IMR-90 (cell line): ENCODE measurements around the gene IL12RB2. TPM values are rescaled to one million over a fixed set of nuclear protein-coding genes. Genes with fewer than 3 reads are reported as not detected.

Experiments
- ATAC-seq: fragments of 200-7000 bp; cut with Tn5 transposase; 2 replicates; pipeline ENCODE4 v1.9.1; 2020; ENCODE audit warnings: low read depth, mild to moderate bottlenecking, moderate library complexity
- BruUV-seq: library from RNA; stranded (reverse); fragments of 400-500 nt; replicated peaks from 2 replicates; lab custom pipeline; 2021; lab: Mats Ljungman, UMichigan
- CTCF ChIA-PET: fragments of 300-600 bp; formaldehyde crosslinking; extraction: SDS; loops from one replicate; lab custom pipeline; 2021; ENCODE audit warnings: antibody characterized with exemption; lab: Yijun Ruan, JAX
- POLR2A ChIA-PET: fragments of 300-600 bp; sonication (Branson Sonifier 250); formaldehyde crosslinking; loops from one replicate; lab custom pipeline; 2022; ENCODE audit warnings: antibody characterized with exemption; ENCODE audit not compliant: unreplicated experiment; lab: Charles Lee
- DNase-seq: peaks from one replicate; pipeline ENCODE4 v3.0.0; 2013
- H2AFZ ChIP-seq: replicated peaks from 2 replicates; pipeline ENCODE3; 2013; ENCODE audit warnings: low read length, mild to moderate bottlenecking; ENCODE audit not compliant: poor library complexity
- H2AK5ac ChIP-seq: 2 replicates; pipeline ENCODE4 v1.6.1; 2013; ENCODE audit warnings: low read depth, low read length, inconsistent platforms
- H2AK9ac ChIP-seq: replicated peaks from 2 replicates; pipeline ENCODE3; 2013; ENCODE audit warnings: mild to moderate bottlenecking, low read depth, low read length, moderate library complexity; ENCODE audit not compliant: poor library complexity
- H2BK120ac ChIP-seq: 2 replicates; pipeline ENCODE4 v1.6.1; 2013; ENCODE audit warnings: low read depth, low read length, inconsistent platforms
- H2BK15ac ChIP-seq: 3 replicates; pipeline ENCODE4 v1.6.1; 2013; ENCODE audit warnings: low read depth, low read length, inconsistent platforms
- H2BK20ac ChIP-seq: 2 replicates; pipeline ENCODE4 v1.6.1; 2013; ENCODE audit warnings: low read depth, mild to moderate bottlenecking, inconsistent platforms, low read length, moderate library complexity
- H2BK5ac ChIP-seq: 2 replicates; pipeline ENCODE4 v1.6.1; 2013; ENCODE audit warnings: mild to moderate bottlenecking, low read depth, low read length, inconsistent platforms; ENCODE audit not compliant: poor library complexity, severe bottlenecking
- H3K14ac ChIP-seq: replicated peaks from 2 replicates; pipeline ENCODE4 v1.6.1; 2013; ENCODE audit warnings: low read depth, low read length, inconsistent platforms
- H3K18ac ChIP-seq: 2 replicates; pipeline ENCODE4 v1.6.1; 2013; ENCODE audit warnings: low read depth, low read length, control low read depth
- H3K23ac ChIP-seq: 2 replicates; pipeline ENCODE4 v1.6.1; 2013; ENCODE audit warnings: low read depth, low read length, inconsistent platforms
- H3K27ac ChIP-seq: 2 replicates; pipeline ENCODE4 v1.5.1; 2013; ENCODE audit warnings: mild to moderate bottlenecking, control low read depth, low read length; ENCODE audit not compliant: insufficient read depth
- H3K27me3 ChIP-seq: 2 replicates; pipeline ENCODE4 v1.6.1; 2013; ENCODE audit warnings: low read length; ENCODE audit not compliant: control insufficient read depth, insufficient read depth
- H3K36me3 ChIP-seq: 2 replicates; pipeline ENCODE4 v1.6.1; 2013; ENCODE audit warnings: low read length, mixed read lengths; ENCODE audit not compliant: control insufficient read depth, insufficient read depth
- H3K4ac ChIP-seq: 2 replicates; pipeline ENCODE4 v1.6.1; 2013; ENCODE audit warnings: low read depth, low read length, inconsistent platforms
- H3K4me1 ChIP-seq: 2 replicates; pipeline ENCODE4 v1.6.1; 2013; ENCODE audit warnings: low read length, mixed read lengths; ENCODE audit not compliant: control insufficient read depth, insufficient read depth
- H3K4me2 ChIP-seq: 2 replicates; pipeline ENCODE4 v1.6.1; 2013; ENCODE audit warnings: low read depth, mild to moderate bottlenecking, control low read depth, low read length, moderate library complexity
- H3K4me3 ChIP-seq: 2 replicates; pipeline ENCODE4 v1.5.1; 2013; ENCODE audit warnings: low read depth, mild to moderate bottlenecking, control low read depth, low read length, moderate library complexity; ENCODE audit not compliant: insufficient read depth
- H3K56ac ChIP-seq: 2 replicates; pipeline ENCODE4 v1.6.1; 2013; ENCODE audit warnings: low read length, inconsistent platforms; ENCODE audit not compliant: insufficient read depth; ENCODE audit errors: extremely low read depth
- H3K79me1 ChIP-seq, 2 experiments: 2 replicates each; pipeline ENCODE4 v1.6.1; 2013; ENCODE audit warnings: low read length in 2 of 2, inconsistent platforms in 1 of 2, low read depth in 1 of 2
- H3K9ac ChIP-seq: 2 replicates; pipeline ENCODE4 v1.6.1; 2013; ENCODE audit warnings: low read depth, low read length, control low read depth
- H3K9me1 ChIP-seq: 2 replicates; pipeline ENCODE4 v1.6.1; 2013; ENCODE audit warnings: low read length, inconsistent platforms; ENCODE audit not compliant: insufficient read depth
- H3K9me3 ChIP-seq: 2 replicates; pipeline ENCODE4 v1.6.1; 2013; ENCODE audit warnings: low read length; ENCODE audit not compliant: control insufficient read depth, insufficient read depth
- H4K20me1 ChIP-seq: 2 replicates; pipeline ENCODE4 v1.6.1; 2013; ENCODE audit warnings: low read length, inconsistent platforms; ENCODE audit not compliant: insufficient read depth
- H4K5ac ChIP-seq: 2 replicates; pipeline ENCODE4 v1.6.1; 2013; ENCODE audit warnings: mild to moderate bottlenecking, low read depth, low read length, control low read depth
- H4K8ac ChIP-seq, 2 experiments: 2 replicates each; pipeline ENCODE4 v1.6.1; 2013; ENCODE audit warnings: low read depth in 2 of 2, low read length in 2 of 2, control low read depth in 1 of 2, inconsistent platforms in 1 of 2
- H4K91ac ChIP-seq: 2 replicates; pipeline ENCODE4 v1.6.1; 2013; ENCODE audit warnings: low read depth, low read length, inconsistent platforms; ENCODE audit not compliant: insufficient read depth
- BHLHE40 ChIP-seq: fragments of 150-350 bp; IDR thresholded peaks from 2 replicates; pipeline ENCODE4 v1.6.1; 2016; ENCODE audit warnings: mild to moderate bottlenecking, low read depth, low read length
- MAFK ChIP-seq: IDR thresholded peaks from 2 replicates; pipeline ENCODE4 v1.6.1; 2012; ENCODE audit warnings: low read depth, low read length, improper control_type of control experiment
- MAZ ChIP-seq: IDR thresholded peaks from 2 replicates; pipeline ENCODE4 v1.6.1; 2012; ENCODE audit warnings: low read depth, mild to moderate bottlenecking, low read length, improper control_type of control experiment, moderate library complexity, borderline replicate concordance
- MXI1 ChIP-seq: IDR thresholded peaks from 2 replicates; pipeline ENCODE4 v1.6.1; 2012; ENCODE audit warnings: low read depth, mild to moderate bottlenecking, low read length, moderate library complexity, borderline replicate concordance
- NFE2L2 ChIP-seq: fragments of 150-350 bp; IDR thresholded peaks from 2 replicates; pipeline ENCODE4 v1.6.1; 2016; ENCODE audit warnings: low read depth, mild to moderate bottlenecking, low read length
- POLR2A ChIP-seq: IDR thresholded peaks from 2 replicates; pipeline ENCODE4 v1.6.1; 2012; ENCODE audit warnings: mild to moderate bottlenecking, low read depth, low read length
- RCOR1 ChIP-seq: IDR thresholded peaks from 2 replicates; pipeline ENCODE4 v1.6.1; 2012; ENCODE audit warnings: mild to moderate bottlenecking, low read length, improper control_type of control experiment; ENCODE audit not compliant: insufficient replicate concordance
- RFX5 ChIP-seq: IDR thresholded peaks from 2 replicates; pipeline ENCODE4 v1.8.0; 2012; ENCODE audit warnings: low read depth, mild to moderate bottlenecking, low read length, moderate library complexity
- SMC3 ChIP-seq: fragments of 150-350 bp; IDR thresholded peaks from 2 replicates; pipeline ENCODE4 v1.6.1; 2016; ENCODE audit warnings: low read depth, mild to moderate bottlenecking, antibody characterized with exemption, low read length, moderate library complexity
- WGBS, 2 experiments: methylation state at CpG; one replicate each; pipeline versions ENCODE4 v1.1.5 to v1.1.7; 2013; ENCODE audit warnings: missing lambda C conversion rate in 2 of 2; ENCODE audit not compliant: insufficient read length in 1 of 2; ENCODE audit errors: extremely low coverage in 2 of 2; 5-methylcytosine and 5-hydroxymethylcytosine counted together
- dilution Hi-C: fragments of 300-500 bp; cut with HindIII; formaldehyde crosslinking; loops from one replicate; pipeline ENCODE4 v1.14.3; 2018; ENCODE audit warnings: low sequenced_read_pairs; ENCODE audit not compliant: unreplicated experiment
- in situ Hi-C: fragments of 300-500 bp; cut with MboI; formaldehyde crosslinking; loops from 3 replicates; pipeline ENCODE4 v1.14.3; 2019; ENCODE audit warnings: low sequenced_read_pairs, inconsistent platforms, mixed read lengths
- intact Hi-C: fragments of 100-400 bp; cut with micrococcal nuclease; formaldehyde crosslinking; loops from 2 replicates; pipeline ENCODE4 v1.10.0; 2022
- polyA plus RNA-seq, 3 experiments: library from polyadenylated mRNA; depleted of rRNA; stranded (reverse); fragments of >200 nt; gene quantifications; 2 replicates each; pipeline ENCODE4 v1.2.3, GENCODE V29; 2012; ENCODE audit warnings: low replicate concordance in 1 of 3
- total RNA-seq: library from RNA; depleted of rRNA; stranded (reverse); fragments of >200 nt; gene quantifications from 2 replicates; pipeline ENCODE4 v1.2.3, GENCODE V29; 2012
- TF ChIP-seq, protein P1 (sequence below): conservative IDR thresholded peaks from 2 replicates; pipeline ENCODE4 v1.5.1; 2012; ENCODE audit warnings: mild to moderate bottlenecking, low read depth, low read length, improper control_type of control experiment
- TF ChIP-seq, protein P2 (sequence below): fragments of 150-350 bp; IDR thresholded peaks from 2 replicates; pipeline ENCODE4 v1.6.1; 2017; ENCODE audit warnings: mild to moderate bottlenecking, antibody characterized with exemption, low read length, low read depth

Gene IL12RB2
- total and polyA plus RNA-seq, 2 of the 4 experiments (the other 2 are of a cell fraction) = not detected

DNA sequence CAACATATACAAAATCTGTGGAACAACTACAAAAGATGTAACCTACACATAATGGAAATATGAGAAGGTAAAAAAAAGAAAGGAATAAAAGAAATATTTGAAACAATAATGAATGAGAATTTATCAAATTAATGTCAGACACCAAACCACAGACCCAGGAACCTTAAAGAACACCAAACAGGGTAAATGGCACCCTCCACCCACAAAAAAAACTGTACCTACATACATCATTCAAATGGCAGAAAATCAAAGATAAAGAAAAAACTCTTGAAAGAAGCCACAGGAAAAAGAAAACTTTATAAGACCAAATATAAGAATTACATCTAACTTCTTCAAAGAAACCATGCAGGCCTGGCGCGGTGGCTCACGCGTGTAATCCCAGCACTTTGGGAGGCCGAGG is 54.0 kb downstream of the IL12RB2 start:
- CTCF ChIA-PET = no interaction called here
- 94% methylated on average over 5 of the region's 5 CpGs; no CpG with 5 or more reads in 1 of the 2 experiments for whole genome bisulfite sequencing, 2 experiments

More for the DNA sequence above, 54.0 kb downstream of the IL12RB2 start:
- dilution Hi-C loops (no loop called here), intact Hi-C loops (no loop called here), in situ Hi-C loops (no loop called here)
- no peak for DNase-seq
- no peak overlapping the region for H2AK5ac ChIP-seq
- H3K79me1 ChIP-seq = no peaks in the 10 kb centered on the region
- H3K27ac ChIP-seq = no peak overlapping the region
- no peaks in the 10 kb centered on the region for H3K4me1 ChIP-seq
- H3K18ac ChIP-seq = no peak overlapping the region
- H3K27me3 ChIP-seq = no peaks in the 10 kb centered on the region
- BruUV-seq = no TSS peak
- no peak overlapping the region for H3K4ac ChIP-seq
- no peak overlapping the region for H4K8ac ChIP-seq
- H3K4me2 ChIP-seq = no peak overlapping the region
- no peak overlapping the region for H3K9ac ChIP-seq
- H3K4me3 ChIP-seq = no peak overlapping the region
- POLR2A ChIA-PET = no interaction called here
- H4K5ac ChIP-seq = no peak overlapping the region
- H4K20me1 ChIP-seq = no peaks in the 10 kb centered on the region
- no peak overlapping the region for H3K14ac ChIP-seq
- H4K91ac ChIP-seq = no peak overlapping the region
- no peaks in the 10 kb centered on the region for H3K9me1 ChIP-seq
- H3K36me3 ChIP-seq = no peaks in the 10 kb centered on the region
- no peak overlapping the region for H2AK9ac ChIP-seq
- no peak for ATAC-seq
- no peak overlapping the region for H3K56ac ChIP-seq
- no peak overlapping the region for H2BK15ac ChIP-seq
- no peak overlapping the region for H2AFZ ChIP-seq
- H2BK20ac ChIP-seq = no peak overlapping the region
- no peak overlapping the region for H3K23ac ChIP-seq
- TF ChIP-seq MAZ (no peak), NFE2L2 (no peak), BHLHE40 (no peak), SMC3 (no peak), MAFK (no peak), MXI1 (no peak), RCOR1 (no peak), POLR2A (no peak), RFX5 (no peak)
- TF ChIP-seq, protein P1, sequence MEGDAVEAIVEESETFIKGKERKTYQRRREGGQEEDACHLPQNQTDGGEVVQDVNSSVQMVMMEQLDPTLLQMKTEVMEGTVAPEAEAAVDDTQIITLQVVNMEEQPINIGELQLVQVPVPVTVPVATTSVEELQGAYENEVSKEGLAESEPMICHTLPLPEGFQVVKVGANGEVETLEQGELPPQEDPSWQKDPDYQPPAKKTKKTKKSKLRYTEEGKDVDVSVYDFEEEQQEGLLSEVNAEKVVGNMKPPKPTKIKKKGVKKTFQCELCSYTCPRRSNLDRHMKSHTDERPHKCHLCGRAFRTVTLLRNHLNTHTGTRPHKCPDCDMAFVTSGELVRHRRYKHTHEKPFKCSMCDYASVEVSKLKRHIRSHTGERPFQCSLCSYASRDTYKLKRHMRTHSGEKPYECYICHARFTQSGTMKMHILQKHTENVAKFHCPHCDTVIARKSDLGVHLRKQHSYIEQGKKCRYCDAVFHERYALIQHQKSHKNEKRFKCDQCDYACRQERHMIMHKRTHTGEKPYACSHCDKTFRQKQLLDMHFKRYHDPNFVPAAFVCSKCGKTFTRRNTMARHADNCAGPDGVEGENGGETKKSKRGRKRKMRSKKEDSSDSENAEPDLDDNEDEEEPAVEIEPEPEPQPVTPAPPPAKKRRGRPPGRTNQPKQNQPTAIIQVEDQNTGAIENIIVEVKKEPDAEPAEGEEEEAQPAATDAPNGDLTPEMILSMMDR = no peak
- TF ChIP-seq, protein P2, sequence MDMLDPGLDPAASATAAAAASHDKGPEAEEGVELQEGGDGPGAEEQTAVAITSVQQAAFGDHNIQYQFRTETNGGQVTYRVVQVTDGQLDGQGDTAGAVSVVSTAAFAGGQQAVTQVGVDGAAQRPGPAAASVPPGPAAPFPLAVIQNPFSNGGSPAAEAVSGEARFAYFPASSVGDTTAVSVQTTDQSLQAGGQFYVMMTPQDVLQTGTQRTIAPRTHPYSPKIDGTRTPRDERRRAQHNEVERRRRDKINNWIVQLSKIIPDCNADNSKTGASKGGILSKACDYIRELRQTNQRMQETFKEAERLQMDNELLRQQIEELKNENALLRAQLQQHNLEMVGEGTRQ = no peak
- no peak overlapping the region for H2BK5ac ChIP-seq
- no peak overlapping the region for H2BK120ac ChIP-seq
- no peaks in the 10 kb centered on the region for H3K9me3 ChIP-seq
